HG02852 (cell line): ENCODE data around the gene UGT2B28.
A peak's percentile ranks its signal among the peaks of the same experiment; 100 is the strongest.
"Not testable (repeated sequence)": the region's sequence is repeated elsewhere in the genome, so short reads cannot be mapped to it uniquely, and the experiment has no call there.

Source experiments
- ATAC-seq: cut with Tn5 transposase; IDR thresholded peaks from one replicate; pipeline ENCODE4 v1.9.1; 2021; ENCODE audit warnings: mild to moderate bottlenecking, moderate library complexity; ENCODE audit not compliant: unreplicated experiment

Gene UGT2B28

GRCh38 chr4:69280081-69280480 lies at the start of gene UGT2B28:
TSS of gene UGT2B28 (plus strand) at chr4:69280475. CDS start at chr4:69280501, 26 bp downstream.
- not testable (repeated sequence) for ATAC-seq

DNA sequence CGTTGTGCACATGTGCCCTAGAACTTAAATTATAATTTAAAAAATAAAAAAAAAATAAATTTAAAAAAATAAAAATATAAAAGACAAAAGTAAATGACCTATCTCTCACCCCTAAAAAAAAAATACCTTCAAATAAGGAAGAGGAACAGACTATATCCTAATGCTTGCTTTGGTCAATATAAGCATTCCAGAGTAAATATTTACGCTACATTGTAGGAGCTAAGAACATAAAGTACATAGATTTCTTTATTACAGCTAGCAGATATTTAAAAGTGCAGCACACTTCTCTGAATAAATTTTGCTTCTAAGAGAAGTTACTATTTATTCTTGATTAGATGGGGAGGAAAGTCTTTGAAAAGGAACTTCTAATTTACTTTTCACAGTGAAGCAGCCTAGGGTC lies 41.2 kb upstream of the UGT2B28 start:
- no peak for ATAC-seq

- no peak for ATAC-seq
Observed at GRCh38 chr4:69239557-69240168, 40.6 kb upstream of the UGT2B28 start.

GRCh38 chr4:69240787-69241186 lies 39.5 kb upstream of the UGT2B28 start:
- ATAC-seq: not testable (repeated sequence)

GRCh38 chr4:69241746-69242145 lies 38.5 kb upstream of the UGT2B28 start:
- not testable (repeated sequence) for ATAC-seq

DNA sequence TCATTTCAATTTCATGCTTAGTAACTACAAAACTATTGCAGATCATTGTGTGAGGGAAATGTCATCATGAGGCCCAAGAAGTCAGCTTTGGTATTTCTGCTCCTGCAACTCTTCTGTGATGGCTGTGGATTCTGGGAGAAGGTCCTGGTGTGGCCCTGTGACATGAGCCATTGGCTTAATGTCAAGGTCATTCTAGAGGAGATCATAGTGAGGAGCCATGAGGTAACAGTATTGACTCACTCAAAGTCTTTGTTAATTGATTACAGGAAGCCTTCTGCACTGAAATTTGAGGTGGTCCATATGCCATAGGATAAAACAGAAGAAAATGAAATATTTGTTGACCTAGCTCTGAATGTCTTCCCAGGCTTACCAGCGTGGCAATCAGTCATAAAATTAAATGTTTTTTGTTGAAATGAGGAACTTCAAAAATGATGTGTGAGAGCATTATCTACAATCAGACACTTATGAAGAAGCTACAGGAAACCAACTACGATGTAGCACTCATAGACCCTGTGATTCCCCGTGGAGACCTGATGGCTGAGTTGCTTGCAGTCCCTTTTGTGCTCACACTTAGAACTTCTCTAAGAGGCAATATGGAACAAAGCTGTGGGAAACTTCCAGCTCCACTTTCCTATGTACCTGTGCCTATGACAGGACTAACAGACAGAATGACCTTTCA lies 37.6 kb upstream of the UGT2B28 start:
- not testable (repeated sequence) for ATAC-seq

- not testable (repeated sequence) for ATAC-seq
Observed at GRCh38 chr4:69250884-69251283, 29.4 kb upstream of the UGT2B28 start.

DNA sequence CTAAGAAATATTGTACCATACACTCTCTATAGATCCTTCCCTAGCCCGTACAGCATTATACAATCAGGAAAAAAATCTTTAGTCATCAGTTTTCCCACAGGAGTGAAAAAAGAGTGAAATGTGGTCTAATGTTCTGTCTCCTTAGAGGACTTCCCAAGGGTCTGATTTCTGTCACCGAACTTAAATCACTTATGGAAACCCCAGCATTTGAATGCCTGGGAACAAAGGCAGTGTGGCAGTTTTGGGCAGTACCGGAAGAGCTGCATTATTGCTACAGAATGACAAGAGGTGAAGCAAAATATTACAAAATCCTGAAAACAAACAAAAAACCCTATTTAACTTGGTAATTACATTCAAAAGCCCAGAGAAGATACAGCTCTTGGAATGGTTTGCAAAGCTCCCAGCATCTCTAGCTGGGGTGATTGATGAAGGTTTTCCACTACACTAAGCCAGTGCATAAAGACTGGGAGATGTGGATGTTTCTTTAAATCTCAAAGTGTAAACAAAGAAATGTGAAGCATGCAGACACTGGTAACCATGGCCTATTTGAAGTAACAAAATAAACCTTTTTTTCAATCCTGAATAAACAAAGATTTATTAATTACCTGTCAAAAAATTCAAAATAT lies 27.0 kb upstream of the UGT2B28 start:
- not testable (repeated sequence) for ATAC-seq

DNA sequence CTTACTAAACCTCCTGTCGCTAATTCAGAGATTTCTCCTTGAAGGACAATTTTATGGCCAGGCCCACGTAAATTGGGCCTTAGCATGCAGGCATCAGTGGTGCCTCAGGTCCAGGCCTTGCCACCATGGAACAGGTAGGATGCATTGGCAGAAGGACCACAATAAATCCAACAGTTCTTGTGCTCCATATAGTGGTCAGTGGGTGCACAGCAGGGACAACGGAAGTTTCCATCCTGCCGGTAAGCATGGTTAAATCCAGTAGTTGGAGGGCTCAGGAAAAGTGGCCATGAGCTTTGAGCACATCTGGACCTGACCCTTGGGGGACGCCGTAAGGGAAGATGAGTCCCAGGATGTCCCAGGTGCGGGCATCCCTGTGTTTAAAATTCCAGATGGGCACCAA lies 11.7 kb upstream of the UGT2B28 start:
- not testable (repeated sequence) for ATAC-seq

- not testable (repeated sequence) for ATAC-seq
Observed at GRCh38 chr4:69296356-69296755, 16.1 kb downstream of the UGT2B28 start.

- not testable (repeated sequence) for ATAC-seq
Observed at GRCh38 chr4:69308426-69309033, 28.3 kb downstream of the UGT2B28 start.

DNA sequence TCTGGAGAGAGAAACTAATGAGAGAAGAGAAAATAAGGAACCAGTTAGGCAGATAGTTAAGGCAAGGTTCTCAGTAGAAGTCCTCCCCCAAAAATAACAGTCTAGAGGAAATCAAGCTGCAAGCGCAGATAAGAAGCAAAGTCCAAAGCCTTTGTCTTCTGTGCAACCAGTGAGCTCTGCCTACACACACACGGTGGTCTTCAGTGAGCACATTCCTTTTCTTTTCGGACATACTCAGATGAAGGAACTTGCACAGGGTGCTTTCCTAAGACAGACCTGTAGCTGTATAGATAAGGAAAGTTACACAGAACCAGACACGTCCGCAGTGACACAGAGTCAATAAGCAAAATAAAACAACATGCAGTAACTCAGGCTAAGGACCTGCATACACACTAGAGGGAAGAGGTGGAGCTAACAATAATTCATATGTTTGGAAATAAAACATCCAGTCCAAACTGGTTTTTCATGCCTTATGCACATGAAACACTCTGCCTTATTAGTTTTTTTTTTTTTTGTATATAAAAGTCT lies 29.3 kb downstream of the UGT2B28 start:
- not testable (repeated sequence) for ATAC-seq

DNA sequence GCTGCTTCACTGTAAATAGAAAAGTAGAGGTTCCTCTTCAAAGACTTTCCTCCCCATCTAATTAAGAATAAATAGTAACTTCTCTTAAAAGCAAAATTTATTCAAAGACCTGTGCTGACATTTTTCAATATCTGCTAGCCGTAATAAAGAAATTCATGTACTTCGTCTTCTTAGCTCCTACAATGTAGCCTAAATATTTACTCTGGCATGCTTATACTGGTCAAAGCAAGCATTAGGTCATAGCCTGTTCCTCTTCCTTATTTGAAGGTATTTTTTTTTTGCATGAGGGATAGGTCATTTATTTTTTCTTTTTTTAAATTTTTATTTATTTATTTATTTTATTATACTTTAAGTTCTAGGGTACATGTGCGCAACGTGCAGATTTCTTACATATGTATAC lies 30.0 kb downstream of the UGT2B28 start:
- ATAC-seq: not testable (repeated sequence)

DNA sequence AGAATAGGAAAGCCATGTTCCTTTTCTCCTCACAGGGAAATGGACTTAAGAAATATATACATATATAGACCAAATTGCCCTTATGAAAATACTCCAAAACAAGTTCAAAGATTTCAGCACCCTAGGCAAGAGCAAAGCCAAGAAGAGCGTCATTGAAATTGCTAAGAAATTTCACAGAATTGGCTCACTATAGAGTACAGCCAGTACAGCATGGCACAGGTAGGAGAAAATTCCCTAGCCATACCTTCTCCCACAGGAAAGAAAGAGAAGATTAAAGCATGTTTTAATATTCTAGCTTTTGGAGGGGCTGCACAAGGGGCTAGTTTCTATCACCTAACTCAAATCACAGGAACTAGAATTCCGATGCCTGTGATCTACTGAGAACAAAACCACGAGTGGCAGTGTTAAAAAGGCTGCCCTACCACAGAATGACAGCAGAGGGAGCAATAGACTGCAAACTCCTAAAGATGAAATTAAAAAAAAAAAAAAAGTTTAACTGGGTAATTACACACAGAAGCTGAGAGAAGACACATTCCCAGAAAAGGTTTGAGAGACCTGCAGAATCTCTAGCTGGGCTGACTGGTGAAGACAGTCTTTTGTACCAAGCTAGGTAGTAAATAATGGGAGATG lies 37.5 kb downstream of the UGT2B28 start:
- peak; percentile 57 for ATAC-seq

- ATAC-seq: no peak
Observed at GRCh38 chr4:69321153-69321729, 41.0 kb downstream of the UGT2B28 start.

GRCh38 chr4:69322055-69322454 lies 41.8 kb downstream of the UGT2B28 start:
- ATAC-seq: no peak

DNA sequence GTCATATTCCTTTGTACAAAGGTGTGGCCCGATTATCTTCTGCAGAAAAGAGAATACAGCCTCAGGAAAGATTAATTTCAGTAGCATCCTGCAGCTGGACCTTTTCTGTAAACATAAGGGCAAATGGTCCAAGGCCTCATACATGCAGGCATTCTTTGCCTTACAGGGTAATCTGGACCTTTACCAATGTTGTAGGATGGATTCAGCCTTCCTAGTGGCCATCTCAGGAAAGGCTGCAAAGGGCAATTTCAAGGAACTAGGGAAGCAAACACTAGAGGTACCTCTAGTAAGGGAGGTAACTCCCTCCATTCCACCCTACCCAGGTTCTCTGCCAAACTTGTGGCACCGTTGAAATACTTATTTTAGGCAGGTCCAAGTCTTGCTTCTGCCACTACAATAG lies 43.0 kb downstream of the UGT2B28 start:
- ATAC-seq: no peak

DNA sequence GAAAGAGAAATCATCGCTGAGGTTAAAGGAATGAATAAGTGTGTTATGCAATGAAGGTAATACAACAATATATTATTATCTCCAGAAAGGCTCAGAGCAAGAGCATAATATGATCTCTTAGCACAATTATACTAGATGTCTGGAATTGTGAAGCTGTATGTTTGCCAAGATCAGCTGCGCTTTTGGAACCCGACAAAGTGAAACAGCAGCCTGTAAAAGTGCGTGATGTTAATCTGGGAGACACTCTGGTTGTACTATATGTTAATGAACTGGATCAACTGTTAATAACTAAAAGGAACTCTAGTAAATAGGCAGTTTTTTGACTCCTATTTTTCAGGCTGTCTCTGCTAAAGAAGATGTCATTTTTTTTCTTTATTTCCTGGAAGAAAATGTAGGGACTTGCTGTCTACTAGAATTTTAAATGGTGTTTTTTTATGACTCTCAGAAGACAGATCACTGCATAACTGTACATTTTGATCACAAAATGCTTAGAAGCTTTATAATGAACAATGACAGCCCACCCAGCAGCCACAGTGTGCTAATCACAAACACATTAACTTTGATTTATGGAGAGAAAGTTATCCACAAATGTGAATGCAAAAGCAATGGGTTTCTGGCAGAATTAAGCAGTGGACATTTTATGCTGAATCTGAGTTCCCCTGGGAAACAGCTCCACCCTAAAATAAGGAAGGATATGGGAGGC lies 50.2 kb downstream of the UGT2B28 start:
- ATAC-seq: no peak

DNA sequence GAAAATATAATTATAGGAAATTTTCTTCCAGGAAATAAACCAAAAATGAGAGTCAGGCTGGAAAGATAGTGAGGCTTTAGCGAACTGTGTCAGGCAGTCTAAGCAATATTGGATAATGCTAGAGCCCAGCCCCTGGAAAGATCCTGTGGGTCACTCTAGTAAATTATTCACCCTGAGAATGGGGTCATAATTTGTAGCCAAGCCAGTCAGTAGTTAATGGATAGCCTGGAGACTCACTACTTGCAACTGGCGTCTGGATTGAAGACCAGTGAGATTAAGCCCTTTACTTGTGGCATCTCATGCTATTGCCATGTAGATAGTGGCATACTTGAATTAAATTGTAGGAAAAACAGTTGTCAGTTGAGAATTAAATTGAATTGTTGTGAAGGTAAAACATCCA lies 51.0 kb downstream of the UGT2B28 start:
- ATAC-seq: not testable (repeated sequence)

- ATAC-seq: not testable (repeated sequence)
Observed at GRCh38 chr4:69335485-69335884, 55.2 kb downstream of the UGT2B28 start.
